ENCODE results near the gene TFPT. TPM values are rescaled to one million over a fixed set of nuclear protein-coding genes. Genes with fewer than 3 reads are reported as not detected.

The TFPT gene
- total RNA-seq, 1 experiment from 2014 or later, result 55.4 TPM

- Histone ChIP-seq H3K9me3 (ENCODE audit: low read length) (no peaks in the 10 kb centered on the region), H3K4me2 (ENCODE audit: low read length) (peak overlapping the region; percentile 93), H2AFZ (ENCODE audit: low read length) (peak overlapping the region; percentile 68), H3K9me2 (replicated peaks; ENCODE audit: low read length) (no peaks in the 10 kb centered on the region), H3K4me1 (ENCODE audit: insufficient read depth, low read length) (peaks cover 20% of the 10 kb centered on the region; the same call in 1 of the 2 replicates), H3K4me3 (ENCODE audit: low read length) (peak overlapping the region; percentile 86), H3F3A (ENCODE audit: low read length, unreplicated experiment) (no peaks in the 10 kb centered on the region), H3K9ac (ENCODE audit: low read length) (peak overlapping the region; percentile 99), H3K36me3 (ENCODE audit: low read depth, low read length) (peaks cover 18% of the 10 kb centered on the region; the same call in 1 of the 2 replicates), H3K27ac (ENCODE audit: low read length) (peak overlapping the region; percentile 79), H4K20me1 (ENCODE audit: low read length) (peaks cover 35% of the 10 kb centered on the region), H3K79me2 (ENCODE audit: low read length) (peaks cover 45% of the 10 kb centered on the region), H3K27me3 (ENCODE audit: low read length) (no peaks in the 10 kb centered on the region)
- POLR2A ChIA-PET (ENCODE audit: unreplicated experiment), result interaction anchor here (0.5 to 1.3 kb wide), 15 partner anchors 17 to 1948 kb away, joined by 3 to 25 read pairs (median 8); partner anchors contain the start of genes LENG1, MBOAT7, MYADM and PRPF31
- TF ChIP-seq EZH2phosphoT487 (IDR thresholded peaks at IDR 0.05; ENCODE audit: borderline replicate concordance, low read length) (no peak), EZH2 (IDR thresholded peaks at IDR 0.05; ENCODE audit: low read length, unreplicated experiment) (no peak), CTCF (conservative IDR thresholded peaks at IDR 0.05; ENCODE audit: low read depth, low read length) (no peak)
- DNase-seq (peak; percentile 100), ATAC-seq (peak; percentile 80)
- no TSS peak for BruUV-seq (replicated peaks)
- intact Hi-C loops (cut with micrococcal nuclease), result loop anchor here (1.0 kb wide), 3 partner anchors 22 to 52 kb away; partner anchors contain the start of genes LENG1, MBOAT7, PRPF31 and TFPT
- CTCF ChIA-PET, result interaction anchor here (0.6 to 1.9 kb wide), 8 partner anchors 21 to 478 kb away, joined by 3 to 11 read pairs (median 7); partner anchors contain the start of genes LENG1 and MBOAT7
Measured at GRCh38 chr19:54136864-54137698, 21.6 kb upstream of the TFPT start.

DNA sequence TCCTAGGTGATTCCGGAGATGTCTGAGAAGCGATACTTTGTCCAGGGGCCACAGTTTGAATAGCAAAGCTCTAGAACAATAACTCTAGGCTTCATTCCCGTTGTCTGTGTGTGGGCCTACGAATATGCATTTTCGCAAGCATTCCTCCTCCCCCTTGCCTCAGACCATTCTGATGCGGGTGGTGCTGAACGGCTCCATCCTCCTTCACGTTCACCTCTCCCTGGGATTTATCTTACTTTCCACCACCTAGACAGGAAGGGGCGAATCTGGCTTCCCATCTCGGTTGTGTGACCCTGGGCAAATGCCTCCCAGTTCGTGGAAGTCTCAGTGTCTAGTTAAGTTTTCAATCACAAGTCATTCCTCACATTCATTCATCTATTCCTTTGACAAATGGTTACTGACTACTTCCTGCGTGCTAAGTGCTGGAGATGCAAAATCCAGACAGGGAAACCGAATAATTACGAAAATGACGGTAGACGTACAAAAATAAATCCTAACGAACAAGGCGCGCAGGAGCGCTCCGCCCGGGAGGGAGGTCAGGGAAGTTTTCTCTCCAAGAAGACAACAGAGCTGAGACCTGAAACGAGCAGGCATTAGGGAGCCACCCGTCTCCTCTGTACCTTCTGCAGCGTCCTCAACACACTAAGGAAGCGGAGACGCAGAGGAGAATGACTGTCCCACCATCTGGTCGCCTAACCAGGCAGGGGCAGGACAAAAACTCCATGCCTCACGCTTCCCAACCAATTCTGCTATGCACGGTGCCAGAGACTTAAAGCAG lies 20.8 kb upstream of the TFPT start:
- H3K9me3 ChIP-seq (ENCODE audit: low read length), result no peaks in the 10 kb centered on the region
- CTCF ChIA-PET, result interaction anchor here (0.6 to 1.9 kb wide), 4 partner anchors 24 to 294 kb away, joined by 4 to 11 read pairs (median 10); partner anchors contain the start of genes LENG1 and MBOAT7
- peaks cover 17% of the 10 kb centered on the region; the same call in 1 of the 2 replicates for H3K36me3 ChIP-seq (ENCODE audit: low read depth, low read length)
- H3K9ac ChIP-seq (ENCODE audit: low read length), result peak overlapping the region; percentile 49
- peak overlapping the region; percentile 91 for H3K4me2 ChIP-seq (ENCODE audit: low read length)
- peak overlapping the region; percentile 73 for H3K4me3 ChIP-seq (ENCODE audit: low read length)
- DNase-seq (peak; percentile 15), ATAC-seq (peak; percentile 2)
- no peaks in the 10 kb centered on the region for H3F3A ChIP-seq (ENCODE audit: low read length, unreplicated experiment)
- H3K27ac ChIP-seq (ENCODE audit: low read length), result peak overlapping the region; percentile 3; the same call in 1 of the 2 replicates
- intact Hi-C loops (cut with micrococcal nuclease), result no loop called here
- H3K9me2 ChIP-seq (replicated peaks; ENCODE audit: low read length), result no peaks in the 10 kb centered on the region
- POLR2A ChIA-PET (ENCODE audit: unreplicated experiment), result interaction anchor here (0.5 to 1.3 kb wide), 8 partner anchors 16 to 1947 kb away, joined by 3 to 25 read pairs (median 16); partner anchors contain the start of genes LENG1, MBOAT7, MYADM and PRPF31
- no peak for TF ChIP-seq EZH2 (IDR thresholded peaks at IDR 0.05; ENCODE audit: low read length, unreplicated experiment)
- no peak for TF ChIP-seq EZH2phosphoT487 (IDR thresholded peaks at IDR 0.05; ENCODE audit: borderline replicate concordance, low read length)
- TF ChIP-seq CTCF (conservative IDR thresholded peaks at IDR 0.05; ENCODE audit: low read depth, low read length), result no peak
- H3K4me1 ChIP-seq (ENCODE audit: insufficient read depth, low read length), result peaks cover 20% of the 10 kb centered on the region; the same call in 1 of the 2 replicates
- H4K20me1 ChIP-seq (ENCODE audit: low read length), result peaks cover 28% of the 10 kb centered on the region
- H2AFZ ChIP-seq (ENCODE audit: low read length), result peak overlapping the region; percentile 68
- H3K27me3 ChIP-seq (ENCODE audit: low read length), result no peaks in the 10 kb centered on the region
- BruUV-seq (replicated peaks), result TSS peak; percentile 93
- peaks cover 37% of the 10 kb centered on the region for H3K79me2 ChIP-seq (ENCODE audit: low read length)
